HCT116 (cell line): Measurements from ENCODE around the gene DCHS2. TPM values are rescaled to one million over a fixed set of nuclear protein-coding genes. Genes with fewer than 3 reads are reported as not detected.

Experiments
- ATAC-seq: fragments of 200-7000 bp; cut with Tn5 transposase; 2 replicates; pipeline ENCODE4 v1.9.1; 2020; ENCODE audit warnings: mild to moderate bottlenecking, moderate library complexity
- BruUV-seq: library from RNA; stranded (reverse); fragments of 400-500 nt; replicated peaks from 2 replicates; lab custom pipeline; 2021; lab: Mats Ljungman, UMichigan
- CTCF ChIA-PET: fragments of 300-600 bp; sonication (Branson Sonifier 250); formaldehyde crosslinking; loops from one replicate; lab custom pipeline; 2021; ENCODE audit warnings: antibody characterized with exemption; lab: Charles Lee
- POLR2A ChIA-PET: fragments of 300-600, 350-600 bp; sonication (Branson Sonifier 250); formaldehyde crosslinking; loops from one replicate; lab custom pipeline; 2021; ENCODE audit warnings: antibody characterized with exemption; lab: Charles Lee
- RAD21 ChIA-PET, 2 experiments: fragments of 300-600 bp; sonication (Branson Sonifier 250); formaldehyde crosslinking; loops; one replicate each; lab custom pipeline; 2023; ENCODE audit warnings: low total read pairs in 2 of 2; ENCODE audit not compliant: uncharacterized antibody in 2 of 2, unreplicated experiment in 2 of 2, low non-redundant PET in 1 of 2; lab: Charles Lee
- DNase-seq: peaks from one replicate; pipeline ENCODE4 v3.0.0-alpha.2; 2010; ENCODE audit warnings: low read depth, low spot score
- H2AFZ ChIP-seq: fragments of 200-600 bp; shearing (Covaris generic), sonication (generic); 2 replicates; pipeline ENCODE4 v1.6.1; 2017; ENCODE audit warnings: low read depth, mixed run types, mixed read lengths, antibody characterized with exemption, low read length; ENCODE audit not compliant: poor library complexity, severe bottlenecking
- H3K27ac ChIP-seq: 2 replicates; pipeline ENCODE4 v1.5.1; 2012; ENCODE audit warnings: low read depth, low read length
- H3K27me3 ChIP-seq: fragments of 200-600 bp; sonication (generic); 2 replicates; pipeline ENCODE4 v1.6.1; 2016; ENCODE audit warnings: mixed run types, low read length, mixed read lengths; ENCODE audit not compliant: insufficient read depth
- H3K36me3 ChIP-seq, 2 experiments: fragments of 200-500 bp in 1 of 2; fragments of 200-600 bp in 1 of 2; sonication (Bioruptor generic) in 1 of 2; sonication (generic) in 1 of 2; 2 replicates each; pipeline versions ENCODE4 v1.5.1 to v1.6.1; 2014 to 2016; ENCODE audit warnings: low read length in 2 of 2, inconsistent platforms in 1 of 2, mixed read lengths in 1 of 2, mixed run types in 1 of 2; ENCODE audit not compliant: insufficient read depth in 2 of 2, control insufficient read depth in 1 of 2
- H3K4me1 ChIP-seq, 2 experiments: fragments of 200-600 bp in 1 of 2; sonication (generic) in 1 of 2; 2 replicates each; pipeline versions ENCODE4 v1.5.1 to v1.6.1; 2012 to 2017; ENCODE audit warnings: low read length in 2 of 2, inconsistent platforms in 1 of 2, mild to moderate bottlenecking in 1 of 2, mixed read lengths in 1 of 2, mixed run types in 1 of 2, moderate library complexity in 1 of 2; ENCODE audit not compliant: insufficient read depth in 2 of 2, control insufficient read depth in 1 of 2
- H3K4me2 ChIP-seq: fragments of 200-600 bp; sonication (generic); 2 replicates; pipeline ENCODE4 v1.6.1; 2017; ENCODE audit warnings: mixed run types, low read length, mixed read lengths
- H3K4me3 ChIP-seq, 2 experiments: fragments of 200-600 bp in 1 of 2; sonication (generic) in 1 of 2; replicated peaks in 1 of 2; 2 replicates each; pipeline ENCODE4 v1.5.1; 2011 to 2016; ENCODE audit warnings: low read length in 2 of 2, control low read depth in 1 of 2, low read depth in 1 of 2, mild to moderate bottlenecking in 1 of 2, mixed read lengths in 1 of 2, mixed run types in 1 of 2
- H3K79me2 ChIP-seq: fragments of 200-600 bp; sonication (generic); 2 replicates; pipeline ENCODE4 v1.6.1; 2017; ENCODE audit warnings: mild to moderate bottlenecking, mixed run types, low read length, moderate library complexity, mixed read lengths; ENCODE audit not compliant: insufficient read depth
- H3K9ac ChIP-seq: fragments of 200-600 bp; sonication (generic); 2 replicates; pipeline ENCODE4 v1.6.1; 2016; ENCODE audit warnings: low read length, mixed read lengths
- H3K9me2 ChIP-seq: fragments of 200-600 bp; sonication (generic), shearing (Covaris generic); 2 replicates; pipeline ENCODE4 v1.6.1; 2017; ENCODE audit warnings: mixed run types, mild to moderate bottlenecking, moderate library complexity; ENCODE audit not compliant: insufficient read depth
- H3K9me3 ChIP-seq, 2 experiments: fragments of 200-500 bp in 1 of 2; fragments of 200-600 bp in 1 of 2; sonication (Bioruptor generic) in 1 of 2; sonication (generic) in 1 of 2; 2 replicates each; pipeline ENCODE4 v1.6.1; 2014 to 2017; ENCODE audit warnings: low read length in 2 of 2, mixed read lengths in 2 of 2, inconsistent platforms in 1 of 2, low read depth in 1 of 2, mild to moderate bottlenecking in 1 of 2, mixed run types in 1 of 2, moderate library complexity in 1 of 2; ENCODE audit not compliant: control insufficient read depth in 1 of 2, insufficient read depth in 1 of 2
- H4K20me1 ChIP-seq: fragments of 200-600 bp; sonication (generic), shearing (Covaris generic); 2 replicates; pipeline ENCODE4 v1.6.1; 2017; ENCODE audit warnings: mixed run types, mild to moderate bottlenecking, moderate library complexity; ENCODE audit not compliant: insufficient read depth
- EZH2 ChIP-seq: fragments of 200-600 bp; sonication (generic); IDR thresholded peaks from 2 replicates; pipeline ENCODE4 v1.6.1; 2017; ENCODE audit warnings: antibody characterized with exemption, mixed run types
- EZH2phosphoT487 ChIP-seq: fragments of 200-600 bp; IDR thresholded peaks from 2 replicates; pipeline ENCODE4 v1.6.1; 2018; ENCODE audit warnings: antibody characterized with exemption, borderline replicate concordance
- POLR2A ChIP-seq: IDR thresholded peaks from 2 replicates; pipeline ENCODE4 v1.7.0; 2011; ENCODE audit warnings: borderline replicate concordance; ENCODE audit not compliant: insufficient read depth, insufficient read length; ENCODE audit errors: extremely low read depth
- RAD21 ChIP-seq: IDR thresholded peaks from 2 replicates; pipeline ENCODE4 v1.6.1; 2012; ENCODE audit warnings: low read depth, mild to moderate bottlenecking
- SIN3A ChIP-seq: IDR thresholded peaks from 2 replicates; pipeline ENCODE4 v1.6.1; 2012; ENCODE audit warnings: low read depth
- SP1 ChIP-seq: IDR thresholded peaks from 2 replicates; pipeline ENCODE4 v1.6.1; 2012; ENCODE audit warnings: low read depth
- SRF ChIP-seq: IDR thresholded peaks from 2 replicates; pipeline ENCODE4 v1.6.1; 2012; ENCODE audit warnings: low read depth
- YY1 ChIP-seq: IDR thresholded peaks from 2 replicates; pipeline ENCODE4 v1.6.1; 2011; ENCODE audit warnings: low read length, low read depth, moderate library complexity, mild to moderate bottlenecking; ENCODE audit not compliant: insufficient replicate concordance; ENCODE audit errors: extremely low read depth
- ZFX ChIP-seq: fragments of 450-650 bp; IDR thresholded peaks from 2 replicates; pipeline ENCODE4 v1.6.1; 2017
- ZNF274 ChIP-seq: fragments of 200-500 bp; sonication (Bioruptor generic); IDR thresholded peaks from 2 replicates; pipeline ENCODE4 v1.6.1; 2014; ENCODE audit warnings: mild to moderate bottlenecking, low read depth, low read length, inconsistent platforms
- intact Hi-C: fragments of 100-400 bp; cut with micrococcal nuclease; formaldehyde crosslinking; loops from 2 replicates; pipeline ENCODE4 v1.10.0; 2022
- total RNA-seq: library from RNA; stranded (reverse); gene quantifications from one replicate; pipeline ENCODE4 v1.2.1, GENCODE V29; 2021; ENCODE audit not compliant: unreplicated experiment
- TF ChIP-seq, protein P1 (sequence below): IDR thresholded peaks from 2 replicates; pipeline ENCODE4 v1.6.1; 2012
- TF ChIP-seq, protein P2 (sequence below): IDR thresholded peaks from 2 replicates; pipeline ENCODE4 v1.6.1; 2011; ENCODE audit warnings: mild to moderate bottlenecking, low read length, moderate library complexity; ENCODE audit not compliant: insufficient replicate concordance; ENCODE audit errors: extremely low read depth
- TF ChIP-seq, protein P3 (sequence below), 3 experiments: fragments of 200-600 bp in 1 of 3; sonication (generic) in 1 of 3; IDR thresholded peaks in 2 of 3; conservative IDR thresholded peaks in 1 of 3; 2 replicates each; pipeline ENCODE4 v1.5.1; 2012 to 2017; ENCODE audit warnings: low read depth in 2 of 3, low read length in 2 of 3, antibody characterized with exemption in 1 of 3, borderline replicate concordance in 1 of 3, control low read depth in 1 of 3, mild to moderate bottlenecking in 1 of 3, mixed read lengths in 1 of 3, mixed run types in 1 of 3, moderate library complexity in 1 of 3; ENCODE audit not compliant: insufficient read depth in 1 of 3
- TF ChIP-seq, protein P4 (sequence below): IDR thresholded peaks from 2 replicates; pipeline ENCODE4 v1.6.1; 2012

The DCHS2 gene
- total RNA-seq, 1 experiment from 2014 or later: 0.05 TPM

DNA sequence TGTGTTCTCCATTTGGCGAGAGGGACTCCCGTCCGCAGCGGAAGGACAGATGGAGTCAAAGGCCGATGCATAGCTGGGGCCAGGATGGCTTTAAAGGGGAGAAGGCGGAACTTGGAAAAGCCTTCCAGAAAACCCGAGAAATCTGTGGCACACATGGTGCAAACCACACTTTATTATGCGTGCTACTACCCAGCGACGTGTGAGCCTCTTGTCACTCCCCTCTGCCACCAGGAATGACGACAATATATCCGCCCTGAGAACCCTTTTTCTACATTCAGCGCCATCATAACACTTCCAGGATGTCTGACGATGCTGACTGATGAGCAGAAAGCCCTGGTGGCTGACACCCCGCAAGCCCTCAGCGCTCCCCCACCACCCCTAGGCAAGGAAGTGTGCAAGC lies 689 bp upstream of the DCHS2 start:
- Histone ChIP-seq H3K4me1 (no peaks in the 10 kb centered on the region), H4K20me1 (no peaks in the 10 kb centered on the region), H3K4me2 (no peak overlapping the region), H3K27me3 (peaks cover 4% of the 10 kb centered on the region; the same call in 1 of the 2 replicates), H3K79me2 (no peaks in the 10 kb centered on the region), H3K4me3 (no peak overlapping the region), H3K27ac (no peak overlapping the region), H3K9me3 (no peaks in the 10 kb centered on the region), H3K36me3 (no peaks in the 10 kb centered on the region), H3K9ac (no peak overlapping the region), H3K9me2 (no peaks in the 10 kb centered on the region), H2AFZ (no peak overlapping the region)
- TF ChIP-seq EZH2 (no peak), ZFX (no peak), ZNF274 (no peak), RAD21 (no peak), SRF (no peak), SP1 (no peak), EZH2phosphoT487 (no peak), YY1 (no peak), SIN3A (no peak), POLR2A (no peak)
- TF ChIP-seq, protein P1, sequence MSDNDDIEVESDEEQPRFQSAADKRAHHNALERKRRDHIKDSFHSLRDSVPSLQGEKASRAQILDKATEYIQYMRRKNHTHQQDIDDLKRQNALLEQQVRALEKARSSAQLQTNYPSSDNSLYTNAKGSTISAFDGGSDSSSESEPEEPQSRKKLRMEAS: no peak
- TF ChIP-seq, protein P2, sequence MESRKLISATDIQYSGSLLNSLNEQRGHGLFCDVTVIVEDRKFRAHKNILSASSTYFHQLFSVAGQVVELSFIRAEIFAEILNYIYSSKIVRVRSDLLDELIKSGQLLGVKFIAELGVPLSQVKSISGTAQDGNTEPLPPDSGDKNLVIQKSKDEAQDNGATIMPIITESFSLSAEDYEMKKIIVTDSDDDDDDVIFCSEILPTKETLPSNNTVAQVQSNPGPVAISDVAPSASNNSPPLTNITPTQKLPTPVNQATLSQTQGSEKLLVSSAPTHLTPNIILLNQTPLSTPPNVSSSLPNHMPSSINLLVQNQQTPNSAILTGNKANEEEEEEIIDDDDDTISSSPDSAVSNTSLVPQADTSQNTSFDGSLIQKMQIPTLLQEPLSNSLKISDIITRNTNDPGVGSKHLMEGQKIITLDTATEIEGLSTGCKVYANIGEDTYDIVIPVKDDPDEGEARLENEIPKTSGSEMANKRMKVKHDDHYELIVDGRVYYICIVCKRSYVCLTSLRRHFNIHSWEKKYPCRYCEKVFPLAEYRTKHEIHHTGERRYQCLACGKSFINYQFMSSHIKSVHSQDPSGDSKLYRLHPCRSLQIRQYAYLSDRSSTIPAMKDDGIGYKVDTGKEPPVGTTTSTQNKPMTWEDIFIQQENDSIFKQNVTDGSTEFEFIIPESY: no peak
- TF ChIP-seq, protein P3, sequence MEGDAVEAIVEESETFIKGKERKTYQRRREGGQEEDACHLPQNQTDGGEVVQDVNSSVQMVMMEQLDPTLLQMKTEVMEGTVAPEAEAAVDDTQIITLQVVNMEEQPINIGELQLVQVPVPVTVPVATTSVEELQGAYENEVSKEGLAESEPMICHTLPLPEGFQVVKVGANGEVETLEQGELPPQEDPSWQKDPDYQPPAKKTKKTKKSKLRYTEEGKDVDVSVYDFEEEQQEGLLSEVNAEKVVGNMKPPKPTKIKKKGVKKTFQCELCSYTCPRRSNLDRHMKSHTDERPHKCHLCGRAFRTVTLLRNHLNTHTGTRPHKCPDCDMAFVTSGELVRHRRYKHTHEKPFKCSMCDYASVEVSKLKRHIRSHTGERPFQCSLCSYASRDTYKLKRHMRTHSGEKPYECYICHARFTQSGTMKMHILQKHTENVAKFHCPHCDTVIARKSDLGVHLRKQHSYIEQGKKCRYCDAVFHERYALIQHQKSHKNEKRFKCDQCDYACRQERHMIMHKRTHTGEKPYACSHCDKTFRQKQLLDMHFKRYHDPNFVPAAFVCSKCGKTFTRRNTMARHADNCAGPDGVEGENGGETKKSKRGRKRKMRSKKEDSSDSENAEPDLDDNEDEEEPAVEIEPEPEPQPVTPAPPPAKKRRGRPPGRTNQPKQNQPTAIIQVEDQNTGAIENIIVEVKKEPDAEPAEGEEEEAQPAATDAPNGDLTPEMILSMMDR (IDR thresholded peaks at IDR 0.05 in 2 of 3, conservative IDR thresholded peaks at IDR 0.05 in 1 of 3; ENCODE audit: borderline replicate concordance in 1 of 3, insufficient read depth in 1 of 3, low read depth in 2 of 3, low read length in 2 of 3): no peak
- TF ChIP-seq, protein P4, sequence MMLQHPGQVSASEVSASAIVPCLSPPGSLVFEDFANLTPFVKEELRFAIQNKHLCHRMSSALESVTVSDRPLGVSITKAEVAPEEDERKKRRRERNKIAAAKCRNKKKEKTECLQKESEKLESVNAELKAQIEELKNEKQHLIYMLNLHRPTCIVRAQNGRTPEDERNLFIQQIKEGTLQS: no peak
- CTCF ChIA-PET: no interaction called here
- intact Hi-C loops: no loop called here
- ATAC-seq: no peak
- RAD21 ChIA-PET: no interaction called here
- BruUV-seq: no TSS peak
- no peak for DNase-seq
- POLR2A ChIA-PET: no interaction called here
